SK-N-DZ (cell line): ENCODE measurements around the gene SNCB.

ENCODE experiments used
- DNase-seq: peaks from one replicate; pipeline ENCODE4 v3.0.0-alpha.2; 2015; ENCODE audit warnings: low spot score

Gene SNCB

GRCh38 chr5:176625512-176625911, 4.8 kb downstream of the SNCB start:
- DNase-seq = no peak

DNA sequence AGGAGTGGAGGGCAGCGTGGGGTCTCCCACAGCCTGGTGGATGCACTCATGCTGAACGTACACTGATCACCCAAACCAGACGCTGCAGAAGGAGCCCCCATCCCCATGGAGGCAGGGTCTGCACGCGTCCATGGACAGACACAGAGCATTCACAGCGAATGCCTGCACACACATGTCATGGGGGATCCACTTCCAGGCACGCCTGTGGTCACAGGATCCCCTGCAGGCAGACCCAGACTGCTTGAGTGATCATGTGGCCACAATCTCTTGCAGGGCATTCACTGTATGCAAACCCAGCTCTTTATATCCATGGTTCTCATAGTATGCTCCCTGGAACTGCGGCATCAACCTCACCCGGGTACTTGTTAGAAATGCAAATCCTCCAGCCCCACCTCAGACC, 5.4 kb downstream of the SNCB start:
- no peak for DNase-seq

GRCh38 chr5:176624142-176624541, 6.2 kb downstream of the SNCB start:
- DNase-seq = no peak

- no peak for DNase-seq
These were observed 8.7 kb downstream of the SNCB start for GRCh38 chr5:176621661-176622079.

GRCh38 chr5:176620333-176620981, 9.9 kb downstream of the SNCB start:
- DNase-seq = no peak

- DNase-seq = no peak
These were observed 10.6 kb downstream of the SNCB start for GRCh38 chr5:176619569-176620332.

DNA sequence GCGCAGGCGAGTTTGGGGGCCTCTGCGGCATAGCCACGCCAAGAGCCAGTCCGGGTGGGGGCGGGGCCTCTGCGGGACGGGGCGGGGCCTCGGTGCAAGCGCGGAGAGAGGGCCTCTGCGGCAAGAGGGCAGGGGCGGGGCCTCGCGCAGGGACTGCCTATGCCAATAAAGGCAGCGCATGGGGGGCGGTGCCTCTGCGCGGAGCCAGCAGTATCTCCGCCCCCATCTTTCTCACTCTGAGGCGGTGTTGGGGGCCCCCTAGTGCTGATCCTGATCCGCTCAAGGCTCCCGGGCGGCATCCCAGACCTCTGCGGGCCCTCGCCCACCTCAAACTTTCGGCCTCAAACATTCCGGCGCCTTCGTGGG, 11.1 kb downstream of the SNCB start:
- peak; percentile 84 for DNase-seq

GRCh38 chr5:176618783-176619182, 11.6 kb downstream of the SNCB start:
- DNase-seq = peak; percentile 37

- no peak for DNase-seq
These were observed 13.8 kb downstream of the SNCB start for GRCh38 chr5:176616511-176616910.

DNA sequence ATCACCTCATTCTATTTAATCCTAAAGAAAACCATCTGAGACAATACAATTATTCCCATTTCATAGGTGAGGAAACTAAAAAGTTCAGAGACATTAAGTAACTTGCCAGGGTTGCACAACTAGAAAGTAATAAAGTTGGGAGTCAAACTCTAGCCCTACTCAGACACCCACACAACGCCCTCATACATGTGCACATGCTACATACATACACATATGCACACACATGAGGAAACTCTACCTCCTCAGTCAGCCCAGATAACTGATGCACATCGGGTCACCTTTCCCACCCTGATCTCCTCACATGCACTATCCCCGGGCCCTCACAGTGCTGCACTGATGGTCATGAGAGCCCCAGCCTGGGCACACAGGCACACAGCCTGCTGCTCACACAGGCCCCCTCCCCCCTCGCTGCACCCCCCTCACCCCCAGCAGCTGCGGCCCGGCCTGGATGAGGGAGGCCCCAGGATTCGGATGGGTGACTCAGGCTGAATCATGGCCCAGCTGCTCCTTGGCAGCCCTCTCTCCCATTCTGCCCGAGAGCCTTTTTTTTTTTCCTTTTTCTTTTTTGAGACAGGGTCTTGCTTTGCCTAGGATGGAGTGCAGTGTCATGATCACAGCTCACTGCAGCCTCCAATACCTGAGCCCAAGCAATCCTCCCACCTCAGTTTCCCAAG, 15.4 kb downstream of the SNCB start:
- no peak for DNase-seq

GRCh38 chr5:176612855-176613254, 17.5 kb downstream of the SNCB start:
- no peak for DNase-seq

GRCh38 chr5:176612008-176612407, 18.3 kb downstream of the SNCB start:
- no peak for DNase-seq

DNA sequence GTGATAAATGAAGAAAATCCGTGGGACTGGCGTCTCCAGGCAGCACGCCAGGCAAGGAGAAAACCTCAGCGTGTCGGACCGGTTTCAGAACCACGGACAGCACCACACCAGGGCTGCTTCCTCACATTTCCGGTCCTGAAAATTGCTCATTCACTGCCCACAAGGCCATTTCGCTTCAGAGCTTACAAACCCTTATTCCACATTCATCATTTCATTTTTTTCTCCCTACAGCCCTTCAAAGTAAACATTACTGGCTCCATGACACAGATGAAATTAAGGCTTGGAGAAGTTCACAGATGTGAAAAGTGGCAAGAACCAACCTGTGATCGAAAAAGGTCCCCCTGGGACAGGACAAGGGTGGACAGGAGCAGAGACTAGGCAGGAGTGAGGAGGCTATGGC, 18.9 kb downstream of the SNCB start:
- DNase-seq = no peak

- no peak for DNase-seq
These were observed 19.9 kb downstream of the SNCB start for GRCh38 chr5:176610435-176610773.

- DNase-seq = peak; percentile 70
These were observed 20.5 kb downstream of the SNCB start, which contains the start of gene GPRIN1 for GRCh38 chr5:176609724-176610434. TSS of gene GPRIN1 (minus strand) at chr5:176610156. CDS start at chr5:176599834, 10,322 bp downstream.

- no peak for DNase-seq
These were observed 21.2 kb downstream of the SNCB start for GRCh38 chr5:176608937-176609723.

DNA sequence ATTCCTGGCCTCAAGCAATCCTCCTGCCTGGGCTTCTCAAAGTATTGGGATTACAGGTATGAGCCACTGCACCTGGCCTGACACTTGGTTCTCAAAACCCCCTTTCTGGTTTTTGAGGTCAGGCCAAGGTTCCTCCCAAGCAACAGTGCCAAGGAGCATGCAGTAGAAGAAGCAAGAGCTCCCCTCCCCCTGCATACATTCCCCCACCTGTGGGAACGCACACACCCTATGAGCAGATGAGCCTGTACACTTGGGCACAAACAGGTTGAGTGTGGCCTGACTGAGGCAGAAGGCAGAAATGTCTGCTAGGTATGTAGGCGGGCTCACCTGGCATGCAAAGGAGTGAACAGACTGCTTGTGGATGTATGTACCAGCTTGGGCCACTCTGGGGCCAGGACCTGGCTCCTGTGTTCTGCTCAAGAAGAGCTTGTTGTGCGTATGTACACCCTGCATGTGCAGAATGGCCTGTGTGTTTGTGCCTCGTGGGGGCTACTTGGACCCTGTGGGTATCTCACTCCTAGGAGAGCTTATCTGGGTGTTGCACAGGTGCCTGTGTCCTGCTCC, 22.1 kb downstream of the SNCB start:
- no peak for DNase-seq

- DNase-seq = no peak
These were observed 23.5 kb downstream of the SNCB start for GRCh38 chr5:176606875-176607274.

GRCh38 chr5:176606032-176606431, 24.3 kb downstream of the SNCB start:
- no peak for DNase-seq

GRCh38 chr5:176603091-176603490, 27.2 kb downstream of the SNCB start:
- DNase-seq = no peak

- no peak for DNase-seq
These were observed 28.3 kb downstream of the SNCB start for GRCh38 chr5:176601901-176602482.
